HG03097 (cell line): ENCODE data around the gene KCNQ1.

Experiments used
- ATAC-seq: cut with Tn5 transposase; IDR thresholded peaks from one replicate; pipeline ENCODE4 v1.9.1; 2021; ENCODE audit not compliant: unreplicated experiment, low FRiP score

KCNQ1 gene

DNA sequence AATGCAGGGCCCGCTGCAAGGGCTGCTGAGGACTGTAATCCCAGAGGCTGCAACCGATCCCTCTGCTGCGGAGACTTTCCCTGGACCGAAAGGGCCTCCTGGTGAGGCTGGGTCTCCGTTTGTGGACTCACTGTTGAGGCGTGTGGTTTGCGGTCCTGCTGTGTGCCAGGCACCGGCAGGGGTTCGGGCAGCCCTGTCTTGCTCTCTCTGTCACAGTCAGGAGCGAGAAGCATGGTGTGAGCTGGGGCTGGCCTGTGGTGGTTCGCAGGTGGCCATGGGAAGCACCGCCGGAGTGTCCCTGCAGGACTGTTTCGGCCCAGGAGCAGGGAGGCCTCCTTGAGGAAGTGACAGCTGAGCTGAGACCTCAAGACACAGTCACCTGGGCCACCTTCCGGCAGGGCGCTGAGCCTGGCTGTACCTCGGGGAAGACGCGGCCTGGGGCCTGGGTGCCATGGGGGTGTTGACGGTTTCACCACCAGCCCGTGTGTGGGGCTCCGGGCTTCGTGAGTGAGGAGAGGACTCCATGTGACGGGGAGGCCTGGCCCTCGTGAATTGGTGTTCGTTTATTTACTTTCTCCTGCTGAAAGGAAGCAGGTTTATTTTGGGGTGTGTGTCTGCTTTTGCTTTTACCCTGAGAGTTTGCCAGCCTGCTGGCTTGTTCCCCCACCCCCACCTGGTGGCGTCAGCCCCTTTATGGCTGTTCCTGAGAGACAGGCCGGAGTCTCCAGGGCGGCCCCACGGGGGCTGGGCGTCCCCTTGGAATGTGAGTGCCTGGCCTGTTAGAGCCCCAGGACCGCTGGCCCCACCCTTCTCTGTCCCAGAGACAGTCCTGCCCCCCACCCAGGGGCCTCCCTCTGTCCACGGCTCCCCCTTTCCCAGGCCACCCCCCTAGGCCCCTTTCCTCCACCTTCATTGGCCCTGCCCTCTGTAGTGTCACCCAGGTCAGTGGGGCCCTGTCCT lies 132.5 kb downstream of the KCNQ1 start:
- ATAC-seq, result no peak

DNA sequence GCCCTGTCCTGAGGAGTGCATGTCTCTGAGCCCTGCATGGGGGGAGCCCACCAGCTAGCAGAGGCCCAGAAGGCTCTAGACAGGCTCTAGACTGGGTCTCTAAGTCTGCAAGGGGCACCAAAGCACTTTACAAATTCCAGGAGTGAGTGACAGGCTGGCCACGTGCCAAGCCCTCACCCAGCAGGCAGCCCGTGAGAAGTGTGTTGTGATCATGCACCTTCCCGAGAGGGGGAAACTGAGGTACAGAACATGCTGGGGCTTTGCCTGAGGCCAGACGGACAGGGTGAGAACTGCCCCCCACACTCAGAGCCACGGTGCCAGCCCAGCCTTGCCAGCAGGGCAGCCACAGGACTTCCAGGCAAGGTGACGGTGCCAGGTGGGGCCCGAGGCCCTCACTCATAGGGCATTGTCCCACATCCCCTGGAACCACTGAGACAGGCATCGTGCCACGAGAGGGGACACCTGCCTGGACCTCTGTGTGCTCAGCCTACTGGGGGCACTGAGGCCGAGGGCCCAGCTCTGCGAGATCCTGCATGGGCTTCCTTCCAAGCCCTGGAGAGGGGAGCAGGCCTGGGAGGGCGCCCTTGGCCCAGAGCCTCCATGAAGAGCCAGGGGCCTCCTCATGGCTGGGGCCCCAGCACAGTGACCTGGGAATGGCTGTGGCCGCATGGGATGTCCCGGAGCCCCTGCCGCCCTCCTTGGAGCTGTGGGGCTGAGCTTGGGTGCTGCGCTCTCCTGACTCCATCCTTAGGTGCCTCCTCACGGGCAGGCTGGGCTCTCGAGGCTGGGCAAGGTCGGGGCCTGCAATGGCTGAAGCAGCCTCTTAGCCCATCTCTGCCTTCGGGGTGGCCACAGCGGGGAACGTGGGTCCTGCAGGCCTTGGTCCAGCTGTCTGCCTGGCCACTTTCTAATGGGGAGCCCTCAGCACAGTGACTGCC lies 133.5 kb downstream of the KCNQ1 start:
- ATAC-seq, result no peak

DNA sequence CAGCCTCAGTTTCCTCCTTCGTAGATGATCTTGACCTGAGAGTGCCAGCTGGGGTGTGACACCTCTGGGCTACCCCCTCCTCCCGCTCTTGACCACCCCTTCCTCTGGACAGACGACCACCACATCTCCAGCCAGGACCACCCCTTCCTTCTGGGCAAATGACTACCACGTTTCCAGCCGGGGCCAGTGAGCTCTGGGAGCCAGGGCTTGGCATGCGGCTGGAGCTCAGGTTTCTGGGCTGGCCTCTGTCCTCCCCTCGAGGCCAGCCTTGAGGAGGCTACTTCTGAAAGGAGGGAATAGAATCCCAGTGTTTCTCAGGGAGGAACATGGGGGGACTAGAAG lies 134.1 kb downstream of the KCNQ1 start:
- no peak for ATAC-seq

DNA sequence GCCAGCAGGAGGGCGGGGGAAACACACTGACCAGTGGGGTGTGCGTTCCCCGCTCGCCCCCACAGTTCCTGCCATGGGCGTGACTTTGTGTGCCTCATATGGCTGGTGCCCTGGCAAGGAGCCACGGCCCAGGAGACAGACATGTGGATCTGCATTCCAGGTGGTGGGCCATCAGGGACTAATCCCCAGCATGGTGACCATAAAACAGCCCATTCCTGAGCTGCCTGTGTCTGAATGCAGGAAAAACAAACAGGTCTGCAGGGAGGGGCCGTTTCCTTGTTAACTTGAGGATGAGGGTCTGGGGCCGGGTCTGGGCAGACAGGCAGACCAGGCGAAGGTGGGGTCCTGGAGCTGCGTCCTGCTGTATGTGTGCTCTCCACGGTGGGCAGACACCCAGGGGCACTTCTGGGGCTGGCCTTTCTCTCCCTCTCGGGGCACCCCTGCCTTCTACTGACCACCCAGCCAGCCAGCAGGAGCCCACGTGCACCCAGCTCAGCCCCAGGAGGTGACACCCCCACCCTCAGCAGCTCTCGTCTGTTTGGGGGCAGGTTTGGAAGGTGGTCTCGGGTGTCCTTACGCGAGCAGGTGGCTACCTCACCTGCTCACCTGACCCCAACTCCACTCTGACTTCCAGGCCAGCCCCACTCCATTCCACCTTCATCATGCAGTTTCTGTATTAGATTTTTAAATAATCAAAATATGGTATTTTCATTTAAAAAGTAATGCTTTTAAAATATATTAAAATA lies 134.7 kb downstream of the KCNQ1 start:
- ATAC-seq, result no peak

DNA sequence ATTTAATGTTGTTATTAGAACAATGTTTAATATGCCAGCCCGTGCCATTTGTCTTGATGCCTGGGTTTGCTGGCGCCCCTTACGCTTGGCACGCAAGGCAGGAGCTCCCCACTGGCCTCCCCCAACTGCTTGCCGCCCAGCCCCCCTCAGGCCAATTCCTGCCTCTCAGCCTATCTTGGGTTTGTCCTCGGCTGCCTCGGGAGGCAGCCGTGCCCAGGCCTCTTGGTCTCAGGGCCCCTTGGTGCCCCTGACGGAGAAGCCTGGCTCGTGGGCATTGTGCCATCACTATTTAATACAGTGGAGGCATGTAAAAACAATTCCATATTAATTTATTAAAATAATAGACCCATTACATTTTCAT lies 135.2 kb downstream of the KCNQ1 start:
- ATAC-seq, result no peak

DNA sequence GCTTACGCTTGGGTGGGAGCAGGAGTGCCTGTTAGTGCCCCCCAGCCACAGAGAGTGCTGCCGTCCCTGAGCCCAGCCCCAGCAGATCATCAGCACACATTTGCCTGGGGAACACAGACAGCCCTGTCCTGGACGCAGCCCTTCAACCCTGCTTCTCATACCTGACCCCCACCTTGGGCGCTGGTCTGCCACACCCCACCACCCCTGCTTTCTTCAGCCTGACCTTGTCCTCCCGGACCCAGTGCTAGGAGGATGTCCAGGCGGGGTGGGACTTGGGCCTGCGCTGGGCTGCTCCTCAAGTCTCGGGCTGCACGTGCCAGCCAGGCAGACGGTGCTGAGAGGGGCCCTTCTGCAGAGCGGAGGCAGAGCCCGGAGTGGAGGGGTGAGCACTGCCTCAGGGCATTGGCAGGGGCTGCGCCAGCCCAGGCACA lies 135.8 kb downstream of the KCNQ1 start:
- no peak for ATAC-seq

DNA sequence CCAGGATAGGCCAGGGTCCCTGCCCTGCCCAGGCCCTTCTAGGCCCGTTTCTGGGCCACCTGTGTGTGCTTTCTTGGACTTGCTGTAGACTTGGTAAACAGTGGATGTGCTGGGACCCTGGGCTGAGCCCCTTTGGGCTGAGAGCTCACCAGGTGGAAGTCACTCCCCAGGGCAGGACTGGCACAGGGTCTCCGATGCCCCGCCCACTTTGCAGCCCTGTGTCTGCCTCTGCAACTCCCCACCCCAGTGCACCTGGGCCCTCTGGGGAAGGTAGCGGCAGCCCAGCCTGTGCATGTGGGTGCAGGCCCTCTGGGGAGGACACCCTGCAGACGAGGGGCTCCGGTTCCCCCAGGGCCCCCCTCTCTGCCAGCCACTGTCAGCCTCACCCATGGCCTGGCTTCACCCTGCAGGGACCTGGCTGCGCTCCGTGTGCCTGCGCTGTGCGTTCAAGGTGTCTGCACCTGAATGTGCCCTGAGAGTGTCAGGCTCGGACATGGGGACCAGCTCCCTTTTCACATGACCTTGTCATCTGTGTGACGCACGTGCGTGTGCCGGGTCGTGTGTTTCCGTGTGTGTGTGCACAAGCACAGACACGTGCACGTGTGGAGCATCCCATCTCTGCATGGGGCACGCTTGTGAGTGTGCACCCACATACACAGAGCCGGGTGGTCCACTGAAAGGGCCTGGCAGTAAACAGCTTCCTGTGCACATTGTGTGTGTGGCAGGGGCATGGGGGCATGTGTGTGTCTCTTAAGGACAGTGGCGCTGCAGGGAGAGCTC lies 136.5 kb downstream of the KCNQ1 start:
- ATAC-seq, result no peak

DNA sequence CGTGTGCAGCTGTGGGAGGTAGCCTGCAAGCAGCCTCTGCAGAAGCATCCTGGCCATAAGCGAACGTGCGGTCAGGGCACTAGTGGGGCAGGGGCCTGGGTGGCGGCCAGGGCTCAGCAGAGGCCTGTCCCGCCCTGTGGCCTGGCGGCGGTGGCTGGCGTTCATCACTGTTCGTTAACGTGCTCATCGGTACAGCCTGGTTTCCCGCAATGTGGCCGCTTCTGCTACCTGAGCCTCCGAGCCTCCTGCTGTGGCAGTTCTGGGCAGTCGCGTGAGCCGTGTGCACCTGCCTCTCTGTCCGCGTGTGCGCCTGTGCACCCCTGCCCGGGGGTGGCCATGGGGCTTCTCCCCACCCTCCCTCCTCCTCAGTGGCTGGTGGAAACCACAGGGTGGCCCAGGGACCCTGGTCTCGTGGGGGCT lies 137.1 kb downstream of the KCNQ1 start:
- ATAC-seq, result no peak

DNA sequence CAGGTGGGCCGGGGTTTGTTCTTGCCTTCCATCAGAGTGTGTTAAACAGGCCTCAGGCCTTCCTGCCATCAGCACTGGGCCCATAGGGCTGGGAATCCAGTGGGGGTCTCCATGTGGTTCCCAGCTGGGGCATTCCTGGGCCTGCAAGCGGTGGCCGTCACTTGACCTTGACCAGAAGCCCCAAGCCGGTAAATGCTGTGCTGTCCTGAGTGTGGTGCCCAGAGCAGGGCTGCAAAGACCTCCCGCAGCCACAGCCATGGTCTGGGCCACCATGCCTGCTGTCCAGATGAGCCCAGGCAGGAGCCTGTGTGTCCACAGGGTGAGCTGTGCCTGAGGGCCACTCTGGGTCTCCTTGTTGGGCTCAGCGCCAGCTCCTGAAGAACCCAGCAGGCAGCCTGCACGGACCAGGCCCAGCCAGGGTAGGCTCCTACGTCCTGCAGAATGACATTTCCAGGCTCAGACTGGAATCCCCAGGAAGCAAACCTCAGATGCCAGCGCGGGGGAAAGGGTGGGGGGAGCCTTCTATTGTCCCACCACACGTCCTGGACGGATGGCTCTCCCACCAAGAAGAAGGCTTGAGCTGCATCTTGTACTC lies 137.6 kb downstream of the KCNQ1 start:
- ATAC-seq, result no peak

DNA sequence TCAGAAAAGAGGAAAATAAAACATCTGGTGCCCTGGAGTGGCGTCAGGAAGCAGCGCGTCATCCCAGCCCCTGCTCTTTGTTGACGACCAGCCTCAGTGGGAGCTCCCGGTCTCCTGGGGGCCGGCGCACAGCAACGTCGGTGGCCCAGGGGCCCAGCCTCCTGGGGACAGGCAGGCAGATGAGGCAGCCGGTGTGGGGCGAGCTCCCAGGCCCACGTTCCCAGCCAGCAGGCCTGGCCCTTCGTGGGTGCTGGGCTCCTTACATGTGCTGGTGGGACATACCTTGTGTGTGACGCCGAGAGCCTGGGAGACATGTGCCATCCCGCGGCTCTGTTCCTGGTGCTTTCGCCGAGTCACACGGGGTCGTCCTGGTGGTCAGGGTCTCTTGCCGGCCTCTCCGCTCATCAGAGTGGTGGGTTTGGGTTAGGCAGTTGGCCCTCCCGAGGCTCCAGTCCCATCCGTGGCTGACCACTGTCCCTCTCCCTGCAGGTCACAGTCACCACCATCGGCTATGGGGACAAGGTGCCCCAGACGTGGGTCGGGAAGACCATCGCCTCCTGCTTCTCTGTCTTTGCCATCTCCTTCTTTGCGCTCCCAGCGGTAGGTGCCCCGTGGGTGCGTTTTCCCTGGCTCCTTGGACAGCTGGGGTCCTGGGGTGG lies 138.3 kb downstream of the KCNQ1 start:
- ATAC-seq, result no peak

DNA sequence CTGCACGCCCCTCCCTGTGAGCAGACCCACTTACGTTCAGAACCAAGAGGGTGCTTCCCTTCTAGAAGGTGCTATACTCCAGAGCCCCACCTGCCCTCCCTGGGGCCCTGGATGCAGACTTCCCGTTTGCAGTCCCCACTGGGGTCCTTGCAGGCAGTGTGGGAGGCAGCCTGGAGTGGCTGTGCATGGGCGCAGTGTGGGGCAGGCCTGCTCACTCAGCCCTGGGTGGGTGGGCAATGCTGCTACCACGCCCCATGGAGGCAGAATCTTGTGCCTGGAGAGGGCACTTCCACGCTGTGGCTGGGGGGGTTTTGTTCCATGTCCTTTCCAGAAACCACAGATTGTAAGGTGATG lies 138.8 kb downstream of the KCNQ1 start:
- no peak for ATAC-seq

DNA sequence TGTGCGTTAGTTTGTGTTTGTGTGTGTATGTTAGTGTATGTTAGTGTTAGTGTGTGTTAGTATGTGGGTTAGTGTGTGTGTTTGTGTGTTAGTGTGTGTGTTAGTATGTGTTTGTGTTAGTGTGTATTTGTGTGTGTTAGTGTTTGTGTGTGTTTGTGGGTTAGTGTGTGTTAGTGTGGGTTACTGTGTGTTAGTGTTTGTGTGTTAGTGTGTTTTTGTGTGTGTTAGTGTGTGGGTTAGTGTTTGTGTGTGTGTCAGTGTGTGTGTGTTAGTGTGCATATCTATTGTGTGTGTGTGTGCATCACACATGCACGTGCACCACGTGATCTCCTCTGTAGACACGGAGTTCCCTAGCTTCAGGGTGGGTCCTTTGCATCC lies 139.6 kb downstream of the KCNQ1 start:
- no peak for ATAC-seq

DNA sequence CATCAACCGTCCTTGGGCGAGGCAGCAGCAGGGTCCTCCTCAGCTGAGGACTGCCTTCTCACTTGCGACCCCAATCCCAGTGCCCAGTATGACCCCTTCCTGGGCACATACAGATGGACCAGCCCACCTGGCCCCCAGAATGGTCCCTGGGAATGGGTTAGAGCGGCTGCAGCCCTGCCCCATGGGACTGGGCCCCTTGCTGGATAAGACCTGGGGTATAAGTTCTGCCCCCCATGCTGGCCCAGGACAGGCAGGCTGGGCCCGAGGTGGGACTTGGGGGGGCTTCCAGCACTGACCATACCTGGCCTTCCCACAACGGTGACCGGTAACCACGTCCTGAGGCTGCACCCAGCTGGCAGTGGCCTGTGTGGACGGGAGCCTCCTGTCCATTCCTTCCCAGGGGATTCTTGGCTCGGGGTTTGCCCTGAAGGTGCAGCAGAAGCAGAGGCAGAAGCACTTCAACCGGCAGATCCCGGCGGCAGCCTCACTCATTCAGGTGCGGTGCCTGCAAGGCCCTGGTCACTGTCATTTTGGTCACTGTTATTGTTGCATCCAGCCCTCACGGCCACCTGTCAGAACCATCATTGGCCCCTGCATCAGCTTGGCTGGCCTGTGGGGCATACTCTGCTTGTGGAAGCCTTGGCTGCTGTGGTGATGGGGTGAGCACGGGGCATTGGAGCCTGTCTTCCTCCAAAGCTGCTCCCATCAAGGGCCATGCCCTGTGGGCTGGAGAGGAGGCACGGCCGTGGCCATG lies 140.2 kb downstream of the KCNQ1 start:
- no peak for ATAC-seq

DNA sequence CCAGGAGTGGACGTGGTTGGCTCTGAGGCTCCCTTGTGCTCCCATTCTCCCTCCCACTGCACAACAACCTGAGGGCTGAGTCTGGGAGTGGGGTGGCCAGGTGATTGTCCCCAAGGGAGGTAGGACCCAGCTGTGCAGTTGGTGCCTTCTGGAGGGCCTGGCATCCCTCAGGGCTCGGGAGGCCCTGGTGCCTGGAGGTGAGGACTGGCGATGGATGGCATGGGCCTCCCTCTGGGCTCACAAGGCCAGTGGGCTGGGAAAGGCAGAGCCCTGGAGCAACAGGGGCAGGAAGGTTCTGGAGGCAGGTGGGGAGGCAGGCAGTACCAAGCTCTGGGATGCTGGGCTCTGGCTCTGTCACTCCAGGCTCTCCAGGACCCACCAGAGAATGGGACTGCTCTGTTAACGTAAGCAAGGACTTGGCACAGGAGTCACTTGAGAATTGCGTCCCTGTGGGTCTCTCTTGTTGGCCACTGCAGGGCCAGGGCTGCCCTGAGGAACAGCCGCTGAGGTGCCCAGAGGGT lies 140.8 kb downstream of the KCNQ1 start:
- ATAC-seq, result no peak

DNA sequence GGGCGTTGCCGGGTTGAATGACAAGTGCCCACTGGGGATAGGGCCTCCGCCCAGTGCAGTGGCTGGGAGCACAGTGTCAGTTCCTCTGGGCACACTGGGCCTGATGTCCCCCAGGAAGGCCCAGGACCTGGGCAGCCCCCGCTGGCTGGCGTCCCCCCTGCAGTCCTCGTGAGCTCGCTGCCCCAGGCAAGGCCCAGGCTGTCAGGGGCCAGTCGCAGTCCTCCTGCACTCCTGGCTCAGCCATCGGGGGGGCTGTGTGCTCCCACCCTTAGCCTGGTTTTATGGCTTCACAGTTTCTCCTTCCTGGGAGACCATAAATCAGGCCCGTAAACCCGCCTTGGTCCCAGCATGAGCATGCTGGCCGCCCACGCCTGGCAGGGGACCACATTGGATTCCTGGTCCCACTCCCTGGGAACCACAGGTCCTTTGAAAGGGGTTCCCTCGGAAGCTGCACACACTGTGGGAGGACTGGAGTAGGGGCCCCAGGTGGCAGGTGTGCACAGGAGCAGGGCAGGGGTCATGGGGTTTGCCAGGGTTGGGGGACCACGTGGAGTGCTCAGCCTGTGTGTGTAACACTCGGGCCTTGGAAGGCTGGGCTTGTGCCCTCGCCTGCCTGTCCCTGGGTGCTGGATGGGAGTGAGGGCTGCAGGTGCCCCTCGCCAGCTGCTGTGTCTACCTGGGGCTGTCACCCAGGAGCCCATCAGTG lies 141.4 kb downstream of the KCNQ1 start:
- ATAC-seq, result no peak

DNA sequence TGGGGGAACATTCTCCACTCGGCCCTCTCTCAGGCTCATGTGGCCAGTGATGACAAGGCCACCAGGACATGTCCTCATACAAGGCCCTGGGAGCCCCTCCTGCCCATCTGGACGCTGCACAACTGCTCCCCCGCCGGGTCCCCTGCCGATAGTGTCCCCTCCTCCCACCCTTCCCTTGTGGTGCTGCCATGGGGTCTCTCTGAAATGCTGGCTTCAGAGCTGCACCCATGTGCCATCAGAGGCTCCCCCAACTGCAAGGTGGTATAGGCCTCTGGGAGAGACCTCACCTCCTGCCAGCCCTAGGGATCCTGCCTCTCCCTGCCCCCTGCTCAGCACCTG lies 142.0 kb downstream of the KCNQ1 start:
- no peak for ATAC-seq

DNA sequence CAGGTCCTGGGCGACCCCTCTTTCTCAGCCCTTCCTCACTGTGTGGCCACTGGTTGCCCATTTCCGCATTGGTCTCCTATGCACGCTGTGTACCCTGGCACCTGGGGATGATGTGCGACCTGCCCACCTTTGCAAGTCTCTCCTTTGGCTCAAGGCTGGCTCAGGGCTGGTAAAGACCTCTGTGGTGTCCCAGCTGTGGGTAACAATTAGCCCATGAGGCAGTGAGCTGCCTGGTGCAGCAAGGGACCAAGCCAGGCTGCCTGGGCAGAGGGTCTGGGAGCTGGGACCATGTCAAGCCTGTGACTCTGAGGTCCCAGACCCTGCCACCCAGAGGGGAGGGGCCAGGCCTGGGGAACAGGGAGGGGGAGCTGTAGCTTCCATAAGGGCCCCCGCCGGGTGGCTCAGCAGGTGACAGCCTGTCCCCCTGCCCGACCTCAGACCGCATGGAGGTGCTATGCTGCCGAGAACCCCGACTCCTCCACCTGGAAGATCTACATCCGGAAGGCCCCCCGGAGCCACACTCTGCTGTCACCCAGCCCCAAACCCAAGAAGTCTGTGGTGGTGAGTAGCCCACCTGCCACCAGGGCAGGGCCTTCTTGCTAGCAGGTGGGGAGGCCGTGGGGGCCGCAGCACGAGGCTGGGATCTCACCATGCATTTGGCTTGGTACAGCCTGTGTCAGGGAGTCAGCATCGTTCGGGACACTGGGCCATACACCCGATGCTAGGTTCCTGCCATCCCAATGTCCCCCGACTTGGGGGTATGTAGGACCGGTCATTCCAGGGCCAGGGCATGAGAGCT lies 142.5 kb downstream of the KCNQ1 start:
- ATAC-seq, result no peak
